Endothelial cell (in vitro differentiated cells): ENCODE measurements around the gene FBXL14. TPM values are rescaled to one million over a fixed set of nuclear protein-coding genes. Genes with fewer than 3 reads are reported as not detected.

Experiments
- DNase-seq: peaks from one replicate; pipeline ENCODE4 v3.0.0; 2021; ENCODE audit warnings: low spot score
- H3K27ac Mint-ChIP-seq: one replicate; pipeline ENCODE4 v1.8.0; 2021; ENCODE audit warnings: mixed read lengths, inconsistent platforms; ENCODE audit not compliant: unreplicated experiment
- H3K27me3 Mint-ChIP-seq: one replicate; pipeline ENCODE4 v1.8.0; 2021; ENCODE audit warnings: mild to moderate bottlenecking, moderate library complexity, mixed read lengths, inconsistent platforms; ENCODE audit not compliant: unreplicated experiment
- H3K36me3 Mint-ChIP-seq: one replicate; pipeline ENCODE4 v1.8.0; 2021; ENCODE audit warnings: mild to moderate bottlenecking, low read depth, mixed read lengths, inconsistent platforms; ENCODE audit not compliant: unreplicated experiment
- H3K4me1 Mint-ChIP-seq: one replicate; pipeline ENCODE4 v1.8.0; 2021; ENCODE audit warnings: mild to moderate bottlenecking, mixed read lengths, inconsistent platforms; ENCODE audit not compliant: unreplicated experiment
- H3K4me3 Mint-ChIP-seq: one replicate; pipeline ENCODE4 v1.8.0; 2021; ENCODE audit warnings: mild to moderate bottlenecking, mixed read lengths, inconsistent platforms; ENCODE audit not compliant: unreplicated experiment
- H3K9me3 Mint-ChIP-seq: one replicate; pipeline ENCODE4 v1.8.0; 2021; ENCODE audit warnings: mixed read lengths, inconsistent platforms; ENCODE audit not compliant: unreplicated experiment
- CTCF ChIP-seq: fragments of 200-600 bp; sonication (generic); IDR thresholded peaks from one replicate; pipeline ENCODE4 v1.5.0; 2021; ENCODE audit warnings: antibody characterized with exemption; ENCODE audit not compliant: unreplicated experiment
- total RNA-seq: library from RNA; stranded (reverse); fragmentation: NEBNext Ultra II Directional; extraction: Animal tissue kit (Norgen Biotek cat#: 25700); gene quantifications from one replicate; pipeline ENCODE4 v1.2.1, GENCODE V29; 2021; ENCODE audit not compliant: unreplicated experiment

Gene FBXL14
- total RNA-seq, 1 donor from 2014 or later: 14.7 TPM

DNA sequence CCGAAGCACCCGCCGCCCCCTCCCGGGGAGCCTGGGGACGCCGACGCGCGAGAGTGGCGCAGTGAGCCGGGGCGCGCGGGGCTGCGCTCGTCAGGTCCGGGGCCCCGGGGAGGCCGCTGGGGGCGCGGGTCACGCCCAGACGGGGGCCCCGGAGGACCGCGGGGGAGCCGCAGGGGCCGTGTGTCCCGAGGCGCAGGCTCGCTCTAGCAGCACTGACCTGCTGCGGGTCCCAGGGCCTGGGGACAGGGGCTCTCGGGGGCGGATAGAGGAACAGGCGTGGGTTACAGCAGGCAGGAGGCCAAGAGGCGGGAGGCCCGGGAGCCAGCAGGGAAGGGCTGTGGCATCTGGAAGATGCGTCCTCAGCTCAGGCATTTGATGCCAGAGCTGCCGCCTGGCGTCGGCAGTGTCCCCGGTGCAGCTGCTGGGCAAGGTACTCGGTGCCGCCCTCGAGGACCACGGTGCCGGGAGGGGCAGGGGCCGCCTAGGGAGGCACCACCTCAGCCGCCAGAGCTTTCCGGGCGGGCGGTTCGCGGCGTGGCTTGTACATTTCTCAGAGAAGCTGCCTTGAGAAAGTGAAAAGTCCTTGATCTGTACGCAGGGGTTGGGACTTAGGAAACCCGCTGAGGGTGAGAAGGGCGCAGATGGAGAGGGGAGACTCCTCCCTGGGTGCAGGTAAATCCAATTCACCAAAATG, 35.9 kb upstream of the FBXL14 start:
- H3K27ac Mint-ChIP-seq: no peak overlapping the region
- peak; percentile 37 for DNase-seq
- no peaks in the 10 kb centered on the region for H3K9me3 Mint-ChIP-seq
- H3K36me3 Mint-ChIP-seq: no peaks in the 10 kb centered on the region
- H3K4me1 Mint-ChIP-seq: peaks cover 22% of the 10 kb centered on the region
- H3K27me3 Mint-ChIP-seq: peaks cover 18% of the 10 kb centered on the region
- H3K4me3 Mint-ChIP-seq: peak overlapping the region; percentile 83
- TF ChIP-seq CTCF: no peak

- H3K4me1 Mint-ChIP-seq: peaks cover 28% of the 10 kb centered on the region
- peaks cover 18% of the 10 kb centered on the region for H3K27me3 Mint-ChIP-seq
- H3K9me3 Mint-ChIP-seq: no peaks in the 10 kb centered on the region
- H3K36me3 Mint-ChIP-seq: no peaks in the 10 kb centered on the region
- TF ChIP-seq CTCF: no peak
- H3K4me3 Mint-ChIP-seq: peak overlapping the region; percentile 81
- H3K27ac Mint-ChIP-seq: no peak overlapping the region
- DNase-seq: peak; percentile 12
Measured at GRCh38 chr12:1629338-1630132, 35.2 kb upstream of the FBXL14 start.

- H3K4me3 Mint-ChIP-seq: peak within 1 kb of the TSS; percentile 81
- H3K27me3 Mint-ChIP-seq: peaks cover 18% of the 10 kb centered on the region
- no peaks in the 10 kb centered on the region for H3K36me3 Mint-ChIP-seq
- no peak for DNase-seq
- no peak for TF ChIP-seq CTCF
- no peaks in the 10 kb centered on the region for H3K9me3 Mint-ChIP-seq
- H3K4me1 Mint-ChIP-seq: peaks cover 25% of the 10 kb centered on the region
- no peak within 1 kb of the TSS for H3K27ac Mint-ChIP-seq
Measured at GRCh38 chr12:1628666-1629337, 34.4 kb upstream of the FBXL14 start, which contains the start of gene WNT5B. WNT5B (plus strand) TSS chr12:1629231; CDS start chr12:1631355, 2,124 bp downstream.

GRCh38 chr12:1622406-1622805, 28.0 kb upstream of the FBXL14 start:
- no peaks in the 10 kb centered on the region for H3K36me3 Mint-ChIP-seq
- TF ChIP-seq CTCF: no peak
- DNase-seq: no peak
- H3K9me3 Mint-ChIP-seq: no peaks in the 10 kb centered on the region
- peaks cover 18% of the 10 kb centered on the region for H3K4me1 Mint-ChIP-seq
- no peaks in the 10 kb centered on the region for H3K27me3 Mint-ChIP-seq
- no peak overlapping the region for H3K27ac Mint-ChIP-seq
- H3K4me3 Mint-ChIP-seq: no peak overlapping the region
